Vagina (tissue), 2 donors: Measurements from ENCODE around the gene LRRC8E. TPM values are rescaled to one million over a fixed set of nuclear protein-coding genes. Genes with fewer than 3 reads are reported as not detected.

Experiments used
- DNase-seq, 2 donors: peaks; one replicate each; pipeline ENCODE4 v3.0.0-alpha.2; 2017; ENCODE audit errors: extremely low spot score in 2 of 2
- H3K27ac ChIP-seq: fragments of 200-600 bp; sonication (generic); one replicate; pipeline ENCODE4 v1.5.1; 2019
- H3K27me3 ChIP-seq: fragments of 200-600 bp; sonication (generic); one replicate; pipeline ENCODE4 v1.5.1; 2019
- H3K36me3 ChIP-seq, 2 donors: fragments of 200-600 bp; sonication (generic); one replicate each; pipeline ENCODE4 v1.5.1; 2017 to 2019
- H3K4me1 ChIP-seq: fragments of 200-600 bp; sonication (generic); one replicate; pipeline ENCODE4 v1.5.1; 2019
- H3K4me3 ChIP-seq, 2 donors: fragments of 200-600 bp; sonication (generic); 1 replicate in 1 of 2; 2 replicates in 1 of 2; pipeline ENCODE4 v1.5.1; 2016 to 2019
- H3K9me3 ChIP-seq: fragments of 200-600 bp; sonication (generic); one replicate; pipeline ENCODE4 v1.5.1; 2019
- POLR2A ChIP-seq, 2 donors: fragments of 450-650 bp; IDR thresholded peaks; one replicate each; pipeline ENCODE4 v1.6.1; 2017; ENCODE audit warnings: antibody characterized with exemption in 2 of 2, mild to moderate bottlenecking in 2 of 2, moderate library complexity in 2 of 2
- POLR2AphosphoS5 ChIP-seq, 2 donors: sonication (generic); formaldehyde crosslinking; IDR thresholded peaks; one replicate each; pipeline ENCODE4 v1.9.0; 2017; ENCODE audit warnings: antibody characterized with exemption in 2 of 2, mild to moderate bottlenecking in 2 of 2, low read depth in 1 of 2; ENCODE audit not compliant: insufficient read depth in 1 of 2
- intact Hi-C: fragments of 100-400 bp; cut with DNase I; formaldehyde crosslinking; loops from one replicate; pipeline ENCODE4 v1.15.1; 2023
- total RNA-seq: library from RNA; depleted of rRNA; stranded (reverse); fragments of >200 nt; gene quantifications from one replicate; pipeline ENCODE4 v1.2.3, GENCODE V29; 2016
- TF ChIP-seq, protein P1 (sequence below), 3 experiments: fragments of 450-650 bp in 2 of 3; fragments of 200-600 bp in 1 of 3; sonication (generic) in 1 of 3; IDR thresholded peaks; one replicate each; pipeline ENCODE4 v1.5.1; 2017 to 2019; ENCODE audit warnings: antibody characterized with exemption in 3 of 3, mild to moderate bottlenecking in 2 of 3, moderate library complexity in 2 of 3

Gene LRRC8E
- total RNA-seq, 1 donor from 2014 or later, result 6.6 TPM

DNA sequence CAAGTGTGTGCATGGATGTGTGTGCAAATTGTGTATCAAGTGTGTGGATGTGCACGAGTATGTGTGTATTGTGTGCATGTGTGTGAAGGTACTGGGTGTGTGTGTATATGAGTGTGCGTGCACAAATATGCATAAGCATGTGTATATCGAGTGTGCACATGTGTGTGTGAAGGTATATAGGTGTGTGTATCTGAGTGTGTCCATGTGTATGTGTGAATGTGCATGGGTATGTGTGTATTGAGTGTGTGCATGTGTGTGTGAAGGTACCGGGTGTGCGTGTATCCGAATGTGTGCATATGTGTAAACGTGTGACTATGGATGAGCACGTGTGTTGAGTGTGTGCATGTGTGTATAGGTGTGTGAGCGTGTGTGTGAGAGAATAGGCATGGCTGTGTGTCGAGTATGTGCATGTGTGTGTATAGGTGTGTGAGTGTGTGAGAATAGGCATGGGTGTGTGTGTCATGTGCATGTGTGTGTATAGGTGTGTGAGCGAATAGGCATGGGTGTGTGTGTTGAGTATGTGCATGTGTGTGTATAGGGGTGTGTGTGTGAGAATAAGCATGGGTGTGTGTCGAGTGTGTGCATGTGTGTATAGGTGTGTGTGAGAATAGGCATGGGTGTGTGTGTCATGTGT, 45.5 kb upstream of the LRRC8E start:
- Histone ChIP-seq H3K4me3 (no peak overlapping the region), H3K27me3 (no peaks in the 10 kb centered on the region), H3K4me1 (no peaks in the 10 kb centered on the region), H3K27ac (no peak overlapping the region), H3K9me3 (no peaks in the 10 kb centered on the region), H3K36me3 (no peaks in the 10 kb centered on the region)
- no peak for DNase-seq
- intact Hi-C loops, result no loop called here
- TF ChIP-seq POLR2A (IDR thresholded peaks at IDR 0.05), result no peak
- TF ChIP-seq POLR2AphosphoS5 (IDR thresholded peaks at IDR 0.05; ENCODE audit: insufficient read depth in 1 of 2, low read depth in 1 of 2), result no peak
- TF ChIP-seq, protein P1, sequence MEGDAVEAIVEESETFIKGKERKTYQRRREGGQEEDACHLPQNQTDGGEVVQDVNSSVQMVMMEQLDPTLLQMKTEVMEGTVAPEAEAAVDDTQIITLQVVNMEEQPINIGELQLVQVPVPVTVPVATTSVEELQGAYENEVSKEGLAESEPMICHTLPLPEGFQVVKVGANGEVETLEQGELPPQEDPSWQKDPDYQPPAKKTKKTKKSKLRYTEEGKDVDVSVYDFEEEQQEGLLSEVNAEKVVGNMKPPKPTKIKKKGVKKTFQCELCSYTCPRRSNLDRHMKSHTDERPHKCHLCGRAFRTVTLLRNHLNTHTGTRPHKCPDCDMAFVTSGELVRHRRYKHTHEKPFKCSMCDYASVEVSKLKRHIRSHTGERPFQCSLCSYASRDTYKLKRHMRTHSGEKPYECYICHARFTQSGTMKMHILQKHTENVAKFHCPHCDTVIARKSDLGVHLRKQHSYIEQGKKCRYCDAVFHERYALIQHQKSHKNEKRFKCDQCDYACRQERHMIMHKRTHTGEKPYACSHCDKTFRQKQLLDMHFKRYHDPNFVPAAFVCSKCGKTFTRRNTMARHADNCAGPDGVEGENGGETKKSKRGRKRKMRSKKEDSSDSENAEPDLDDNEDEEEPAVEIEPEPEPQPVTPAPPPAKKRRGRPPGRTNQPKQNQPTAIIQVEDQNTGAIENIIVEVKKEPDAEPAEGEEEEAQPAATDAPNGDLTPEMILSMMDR (IDR thresholded peaks at IDR 0.05), result no peak

DNA sequence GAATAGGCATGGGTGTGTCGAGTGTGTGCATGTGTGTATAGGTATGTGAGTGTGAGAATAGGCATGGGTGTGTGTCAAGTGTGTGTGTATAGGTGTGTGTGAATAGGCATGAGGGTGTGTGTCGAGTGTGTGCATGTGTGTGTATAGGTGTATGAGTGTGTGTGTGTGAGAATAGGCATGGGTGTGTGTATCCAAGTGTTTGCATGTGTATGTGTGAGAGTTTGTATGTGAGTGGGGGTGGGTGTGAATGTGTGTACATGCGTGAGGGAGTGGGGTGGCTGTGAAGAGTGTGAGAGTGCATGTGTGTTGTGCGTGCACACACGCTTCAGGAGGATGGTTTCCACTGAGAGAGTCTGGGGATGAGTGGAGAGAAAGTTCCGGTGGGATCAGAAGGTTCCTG, 44.8 kb upstream of the LRRC8E start:
- Histone ChIP-seq H3K9me3 (no peaks in the 10 kb centered on the region), H3K36me3 (no peaks in the 10 kb centered on the region), H3K4me3 (no peak overlapping the region), H3K27ac (no peak overlapping the region), H3K4me1 (no peaks in the 10 kb centered on the region), H3K27me3 (no peaks in the 10 kb centered on the region)
- DNase-seq, result no peak
- intact Hi-C loops, result no loop called here
- TF ChIP-seq, protein P1 (IDR thresholded peaks at IDR 0.05), result no peak
- TF ChIP-seq POLR2A (IDR thresholded peaks at IDR 0.05), result no peak
- TF ChIP-seq POLR2AphosphoS5 (IDR thresholded peaks at IDR 0.05; ENCODE audit: insufficient read depth in 1 of 2, low read depth in 1 of 2), result no peak

DNA sequence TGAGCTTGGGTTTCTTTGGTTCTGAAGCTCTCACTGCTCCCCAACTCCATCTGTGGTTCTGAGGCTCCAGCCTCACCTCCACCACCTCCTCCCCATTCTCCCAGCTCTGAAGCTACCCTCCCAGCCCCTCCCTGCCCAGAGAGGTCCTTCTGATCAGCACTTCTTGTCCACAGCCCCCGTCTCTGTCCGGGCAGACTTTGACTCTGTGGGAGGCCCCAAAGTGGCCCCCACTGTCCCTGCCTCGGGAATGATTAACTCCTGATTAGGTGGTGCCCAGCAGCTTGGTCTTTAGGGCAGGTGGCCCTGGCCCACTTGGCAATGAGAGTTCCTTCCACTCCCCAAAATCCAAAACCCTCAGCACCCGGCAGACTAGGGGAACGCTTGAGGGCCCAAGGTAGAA, 43.9 kb upstream of the LRRC8E start:
- no peak for DNase-seq
- intact Hi-C loops, result no loop called here
- H3K27me3 ChIP-seq, result no peaks in the 10 kb centered on the region
- H3K36me3 ChIP-seq, result no peaks in the 10 kb centered on the region
- no peaks in the 10 kb centered on the region for H3K4me1 ChIP-seq
- no peaks in the 10 kb centered on the region for H3K9me3 ChIP-seq
- no peak overlapping the region for H3K4me3 ChIP-seq
- H3K27ac ChIP-seq, result no peak overlapping the region
- TF ChIP-seq POLR2AphosphoS5 (IDR thresholded peaks at IDR 0.05; ENCODE audit: insufficient read depth in 1 of 2, low read depth in 1 of 2) (no peak), POLR2A (IDR thresholded peaks at IDR 0.05) (no peak)
- TF ChIP-seq, protein P1 (IDR thresholded peaks at IDR 0.05), result no peak

DNA sequence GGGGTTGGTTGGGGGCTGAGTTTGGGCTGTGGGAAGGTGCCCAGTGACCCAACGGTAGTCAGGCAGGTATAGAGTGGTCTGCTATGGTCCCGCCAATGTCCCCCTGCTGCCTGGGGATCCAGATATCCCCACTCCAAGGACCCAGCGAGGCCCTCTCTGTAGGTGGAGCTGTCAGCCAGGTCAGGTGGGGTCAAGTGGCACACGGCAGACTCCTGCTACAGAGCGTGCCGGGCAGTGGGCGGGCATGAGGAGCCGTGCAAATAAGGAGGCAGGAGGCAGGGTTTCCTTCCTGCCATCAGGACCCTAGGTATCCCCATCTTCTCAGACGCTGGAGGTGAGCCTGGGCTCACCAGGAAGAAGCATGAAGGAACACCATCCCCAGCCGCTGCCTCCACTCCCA, 43.4 kb upstream of the LRRC8E start:
- Histone ChIP-seq H3K4me3 (no peak overlapping the region), H3K4me1 (no peaks in the 10 kb centered on the region)

More for the DNA sequence above, 43.4 kb upstream of the LRRC8E start:
- Histone ChIP-seq H3K36me3 (no peaks in the 10 kb centered on the region), H3K9me3 (no peaks in the 10 kb centered on the region), H3K27ac (no peak overlapping the region), H3K27me3 (no peaks in the 10 kb centered on the region)
- no peak for DNase-seq
- intact Hi-C loops, result no loop called here
- TF ChIP-seq, protein P1 (IDR thresholded peaks at IDR 0.05), result no peak
- TF ChIP-seq POLR2AphosphoS5 (IDR thresholded peaks at IDR 0.05; ENCODE audit: insufficient read depth in 1 of 2, low read depth in 1 of 2) (no peak), POLR2A (IDR thresholded peaks at IDR 0.05) (no peak)
